GM23338 (cell line): ENCODE data around the gene GET3. TPM values are rescaled to one million over a fixed set of nuclear protein-coding genes. Genes with fewer than 3 reads are reported as not detected.

ENCODE experiments used
- ATAC-seq: fragments of 200-7000 bp; cut with Tn5 transposase; 3 replicates; pipeline ENCODE4 v1.9.1; 2020
- DNase-seq: peaks from one replicate; pipeline ENCODE4 v3.0.0-alpha.2; 2015; ENCODE audit warnings: low spot score
- H2AFZ ChIP-seq: fragments of 200-600 bp; sonication (generic); 2 replicates; pipeline ENCODE4 v1.8.0; 2016; ENCODE audit warnings: antibody characterized with exemption, mild to moderate bottlenecking, moderate library complexity
- H3F3A ChIP-seq: fragments of 200-600 bp; sonication (generic); replicated peaks from 2 replicates; pipeline ENCODE4 v1.8.0; 2017; ENCODE audit warnings: antibody characterized with exemption, mixed run types, low read depth
- H3K27ac ChIP-seq: fragments of 200-600 bp; sonication (generic); 2 replicates; pipeline ENCODE4 v1.6.1; 2016; ENCODE audit warnings: low read depth
- H3K27me3 ChIP-seq: fragments of 200-600 bp; sonication (generic); 2 replicates; pipeline ENCODE4 v1.8.0; 2016; ENCODE audit warnings: mild to moderate bottlenecking, mixed run types, moderate library complexity; ENCODE audit not compliant: insufficient read depth
- H3K36me3 ChIP-seq: fragments of 200-600 bp; sonication (generic); 2 replicates; pipeline ENCODE4 v1.8.0; 2016; ENCODE audit warnings: mild to moderate bottlenecking; ENCODE audit not compliant: insufficient read depth
- H3K4me1 ChIP-seq: fragments of 200-600 bp; sonication (generic); 2 replicates; pipeline ENCODE4 v1.8.0; 2016; ENCODE audit warnings: mild to moderate bottlenecking, moderate library complexity; ENCODE audit not compliant: insufficient read depth
- H3K4me2 ChIP-seq: fragments of 200-600 bp; sonication (generic); 2 replicates; pipeline ENCODE4 v1.7.1; 2017; ENCODE audit warnings: mixed run types
- H3K4me3 ChIP-seq: fragments of 200-600 bp; sonication (generic); 2 replicates; pipeline ENCODE4 v1.6.1; 2016; ENCODE audit warnings: mixed run types
- H3K79me2 ChIP-seq: fragments of 200-600 bp; sonication (generic); replicated peaks from 2 replicates; pipeline ENCODE4 v1.8.0; 2017; ENCODE audit warnings: mild to moderate bottlenecking; ENCODE audit not compliant: insufficient read depth
- H3K9me2 ChIP-seq: fragments of 200-600 bp; sonication (generic); 2 replicates; pipeline ENCODE4 v1.8.0; 2017; ENCODE audit not compliant: insufficient read depth
- H4K20me1 ChIP-seq: fragments of 200-600 bp; sonication (generic); replicated peaks from 2 replicates; pipeline ENCODE4 v1.8.0; 2017; ENCODE audit warnings: mild to moderate bottlenecking; ENCODE audit not compliant: insufficient read depth
- H3K27ac Mint-ChIP-seq: 2 replicates; pipeline ENCODE4 v1.8.0; 2020; ENCODE audit warnings: inconsistent platforms, mild to moderate bottlenecking, moderate library complexity, mixed read lengths
- H3K27me3 Mint-ChIP-seq: 3 replicates; pipeline ENCODE4 v1.8.0; 2022; ENCODE audit warnings: low read depth, mild to moderate bottlenecking, moderate library complexity, mixed read lengths, inconsistent platforms; ENCODE audit not compliant: insufficient read depth, poor library complexity
- H3K36me3 Mint-ChIP-seq: 3 replicates; pipeline ENCODE4 v1.8.0; 2021; ENCODE audit warnings: low read depth, mild to moderate bottlenecking, inconsistent platforms, moderate library complexity, mixed read lengths
- H3K4me1 Mint-ChIP-seq: 3 replicates; pipeline ENCODE4 v1.8.0; 2020; ENCODE audit warnings: mild to moderate bottlenecking, inconsistent platforms, mixed read lengths
- H3K4me3 Mint-ChIP-seq: 3 replicates; pipeline ENCODE4 v1.8.0; 2021; ENCODE audit warnings: moderate library complexity, mild to moderate bottlenecking, inconsistent platforms, mixed read lengths
- H3K9me3 Mint-ChIP-seq: 3 replicates; pipeline ENCODE4 v1.8.0; 2020; ENCODE audit warnings: moderate library complexity, mild to moderate bottlenecking, inconsistent platforms, mixed read lengths
- CREB1 ChIP-seq: fragments of 250-450 bp; sonication (Bioruptor Pico); IDR thresholded peaks from 2 replicates; pipeline ENCODE4 v1.5.0; 2020; ENCODE audit warnings: low read depth, mild to moderate bottlenecking, moderate library complexity
- EZH2 ChIP-seq: fragments of 200-600 bp; sonication (generic); IDR thresholded peaks from one replicate; pipeline ENCODE4 v1.8.0; 2017; ENCODE audit warnings: antibody characterized with exemption, mild to moderate bottlenecking, low read depth; ENCODE audit not compliant: unreplicated experiment
- EZH2phosphoT487 ChIP-seq: fragments of 200-600 bp; sonication (generic); IDR thresholded peaks from one replicate; pipeline ENCODE4 v1.8.1; 2018; ENCODE audit warnings: antibody characterized with exemption; ENCODE audit not compliant: unreplicated experiment
- JUNB ChIP-seq: IDR thresholded peaks from one replicate; pipeline ENCODE4 v1.6.1; 2016; ENCODE audit warnings: antibody characterized with exemption; ENCODE audit not compliant: unreplicated experiment
- NANOG ChIP-seq: IDR thresholded peaks from 2 replicates; pipeline ENCODE4 v1.6.1; 2016; ENCODE audit warnings: antibody characterized with exemption, borderline replicate concordance
- POLR2AphosphoS5 ChIP-seq: IDR thresholded peaks from 2 replicates; pipeline ENCODE4 v1.6.1; 2016; ENCODE audit warnings: antibody characterized with exemption, low read depth
- STAT1 ChIP-seq: IDR thresholded peaks from one replicate; pipeline ENCODE4 v1.6.1; 2016; ENCODE audit warnings: antibody characterized with exemption; ENCODE audit not compliant: unreplicated experiment
- ZNF114 ChIP-seq: fragments of 250-450 bp; sonication (Bioruptor Pico); IDR thresholded peaks from 2 replicates; pipeline ENCODE4 v1.5.0; 2020; ENCODE audit warnings: mild to moderate bottlenecking, moderate library complexity
- ZNF331 ChIP-seq: fragments of 250-450 bp; sonication (Bioruptor Pico); IDR thresholded peaks from 2 replicates; pipeline ENCODE4 v1.5.0; 2020; ENCODE audit warnings: low read depth, mild to moderate bottlenecking, moderate library complexity
- polyA plus RNA-seq: library from polyadenylated mRNA; unstranded; fragments of >200 nt; fragmentation: Nextera tagmentation; extraction: Ambion mirVana; gene quantifications from 2 replicates; pipeline ENCODE4 v1.2.1, GENCODE V29; 2016
- total RNA-seq: library from RNA; depleted of rRNA; stranded (reverse); fragments of >200 nt; shearing (Covaris generic); gene quantifications from 2 replicates; pipeline ENCODE4 v1.2.3, GENCODE V29; 2014
- TF ChIP-seq, protein P1 (sequence below), 2 experiments: fragments of 200-600 bp in 1 of 2; sonication (generic) in 1 of 2; conservative IDR thresholded peaks; 2 replicates each; pipeline versions ENCODE4 v1.5.1 to v1.6.1; 2016 to 2017; ENCODE audit warnings: antibody characterized with exemption in 2 of 2, low read depth in 2 of 2, mild to moderate bottlenecking in 2 of 2, moderate library complexity in 1 of 2
- TF ChIP-seq, protein P2 (sequence below): IDR thresholded peaks from 2 replicates; pipeline ENCODE4 v1.6.1; 2016; ENCODE audit warnings: antibody characterized with exemption
- TF ChIP-seq, protein P3 (sequence below): fragments of 250-450 bp; sonication (Bioruptor Pico); IDR thresholded peaks from 2 replicates; pipeline ENCODE4 v1.5.0; 2020; ENCODE audit warnings: mild to moderate bottlenecking, moderate library complexity
- TF ChIP-seq, protein P4 (sequence below): IDR thresholded peaks from one replicate; pipeline ENCODE4 v1.6.1; 2018; ENCODE audit warnings: antibody characterized with exemption; ENCODE audit not compliant: unreplicated experiment

Gene GET3
- total and polyA plus RNA-seq, 2 experiments from 2014 or later = 90.4 to 109 TPM

DNA sequence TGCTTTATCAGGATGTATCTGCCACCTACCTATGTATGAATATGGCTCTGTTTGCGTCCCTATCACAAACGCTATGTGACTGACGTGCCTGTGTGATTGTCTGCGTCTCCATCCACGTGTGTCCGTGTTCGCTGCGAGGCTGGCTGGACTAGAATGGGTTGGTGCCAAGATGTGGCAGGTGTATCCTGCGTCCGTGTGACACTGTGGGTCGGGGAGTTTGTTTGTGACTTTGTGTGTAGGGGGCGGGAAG, 44.8 kb downstream of the GET3 start:
- TF ChIP-seq, protein P1, sequence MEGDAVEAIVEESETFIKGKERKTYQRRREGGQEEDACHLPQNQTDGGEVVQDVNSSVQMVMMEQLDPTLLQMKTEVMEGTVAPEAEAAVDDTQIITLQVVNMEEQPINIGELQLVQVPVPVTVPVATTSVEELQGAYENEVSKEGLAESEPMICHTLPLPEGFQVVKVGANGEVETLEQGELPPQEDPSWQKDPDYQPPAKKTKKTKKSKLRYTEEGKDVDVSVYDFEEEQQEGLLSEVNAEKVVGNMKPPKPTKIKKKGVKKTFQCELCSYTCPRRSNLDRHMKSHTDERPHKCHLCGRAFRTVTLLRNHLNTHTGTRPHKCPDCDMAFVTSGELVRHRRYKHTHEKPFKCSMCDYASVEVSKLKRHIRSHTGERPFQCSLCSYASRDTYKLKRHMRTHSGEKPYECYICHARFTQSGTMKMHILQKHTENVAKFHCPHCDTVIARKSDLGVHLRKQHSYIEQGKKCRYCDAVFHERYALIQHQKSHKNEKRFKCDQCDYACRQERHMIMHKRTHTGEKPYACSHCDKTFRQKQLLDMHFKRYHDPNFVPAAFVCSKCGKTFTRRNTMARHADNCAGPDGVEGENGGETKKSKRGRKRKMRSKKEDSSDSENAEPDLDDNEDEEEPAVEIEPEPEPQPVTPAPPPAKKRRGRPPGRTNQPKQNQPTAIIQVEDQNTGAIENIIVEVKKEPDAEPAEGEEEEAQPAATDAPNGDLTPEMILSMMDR (conservative IDR thresholded peaks at IDR 0.05; ENCODE audit: low read depth in 2 of 2) = no peak
- TF ChIP-seq, protein P2, sequence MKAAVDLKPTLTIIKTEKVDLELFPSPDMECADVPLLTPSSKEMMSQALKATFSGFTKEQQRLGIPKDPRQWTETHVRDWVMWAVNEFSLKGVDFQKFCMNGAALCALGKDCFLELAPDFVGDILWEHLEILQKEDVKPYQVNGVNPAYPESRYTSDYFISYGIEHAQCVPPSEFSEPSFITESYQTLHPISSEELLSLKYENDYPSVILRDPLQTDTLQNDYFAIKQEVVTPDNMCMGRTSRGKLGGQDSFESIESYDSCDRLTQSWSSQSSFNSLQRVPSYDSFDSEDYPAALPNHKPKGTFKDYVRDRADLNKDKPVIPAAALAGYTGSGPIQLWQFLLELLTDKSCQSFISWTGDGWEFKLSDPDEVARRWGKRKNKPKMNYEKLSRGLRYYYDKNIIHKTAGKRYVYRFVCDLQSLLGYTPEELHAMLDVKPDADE = no peak
- TF ChIP-seq POLR2AphosphoS5 (no peak), ZNF331 (CRISPR knock-in tag) (no peak), NANOG (no peak), STAT1 (no peak), EZH2 (no peak), ZNF114 (CRISPR knock-in tag) (no peak), JUNB (no peak), EZH2phosphoT487 (no peak), CREB1 (CRISPR knock-in tag) (no peak)
- TF ChIP-seq, protein P3, sequence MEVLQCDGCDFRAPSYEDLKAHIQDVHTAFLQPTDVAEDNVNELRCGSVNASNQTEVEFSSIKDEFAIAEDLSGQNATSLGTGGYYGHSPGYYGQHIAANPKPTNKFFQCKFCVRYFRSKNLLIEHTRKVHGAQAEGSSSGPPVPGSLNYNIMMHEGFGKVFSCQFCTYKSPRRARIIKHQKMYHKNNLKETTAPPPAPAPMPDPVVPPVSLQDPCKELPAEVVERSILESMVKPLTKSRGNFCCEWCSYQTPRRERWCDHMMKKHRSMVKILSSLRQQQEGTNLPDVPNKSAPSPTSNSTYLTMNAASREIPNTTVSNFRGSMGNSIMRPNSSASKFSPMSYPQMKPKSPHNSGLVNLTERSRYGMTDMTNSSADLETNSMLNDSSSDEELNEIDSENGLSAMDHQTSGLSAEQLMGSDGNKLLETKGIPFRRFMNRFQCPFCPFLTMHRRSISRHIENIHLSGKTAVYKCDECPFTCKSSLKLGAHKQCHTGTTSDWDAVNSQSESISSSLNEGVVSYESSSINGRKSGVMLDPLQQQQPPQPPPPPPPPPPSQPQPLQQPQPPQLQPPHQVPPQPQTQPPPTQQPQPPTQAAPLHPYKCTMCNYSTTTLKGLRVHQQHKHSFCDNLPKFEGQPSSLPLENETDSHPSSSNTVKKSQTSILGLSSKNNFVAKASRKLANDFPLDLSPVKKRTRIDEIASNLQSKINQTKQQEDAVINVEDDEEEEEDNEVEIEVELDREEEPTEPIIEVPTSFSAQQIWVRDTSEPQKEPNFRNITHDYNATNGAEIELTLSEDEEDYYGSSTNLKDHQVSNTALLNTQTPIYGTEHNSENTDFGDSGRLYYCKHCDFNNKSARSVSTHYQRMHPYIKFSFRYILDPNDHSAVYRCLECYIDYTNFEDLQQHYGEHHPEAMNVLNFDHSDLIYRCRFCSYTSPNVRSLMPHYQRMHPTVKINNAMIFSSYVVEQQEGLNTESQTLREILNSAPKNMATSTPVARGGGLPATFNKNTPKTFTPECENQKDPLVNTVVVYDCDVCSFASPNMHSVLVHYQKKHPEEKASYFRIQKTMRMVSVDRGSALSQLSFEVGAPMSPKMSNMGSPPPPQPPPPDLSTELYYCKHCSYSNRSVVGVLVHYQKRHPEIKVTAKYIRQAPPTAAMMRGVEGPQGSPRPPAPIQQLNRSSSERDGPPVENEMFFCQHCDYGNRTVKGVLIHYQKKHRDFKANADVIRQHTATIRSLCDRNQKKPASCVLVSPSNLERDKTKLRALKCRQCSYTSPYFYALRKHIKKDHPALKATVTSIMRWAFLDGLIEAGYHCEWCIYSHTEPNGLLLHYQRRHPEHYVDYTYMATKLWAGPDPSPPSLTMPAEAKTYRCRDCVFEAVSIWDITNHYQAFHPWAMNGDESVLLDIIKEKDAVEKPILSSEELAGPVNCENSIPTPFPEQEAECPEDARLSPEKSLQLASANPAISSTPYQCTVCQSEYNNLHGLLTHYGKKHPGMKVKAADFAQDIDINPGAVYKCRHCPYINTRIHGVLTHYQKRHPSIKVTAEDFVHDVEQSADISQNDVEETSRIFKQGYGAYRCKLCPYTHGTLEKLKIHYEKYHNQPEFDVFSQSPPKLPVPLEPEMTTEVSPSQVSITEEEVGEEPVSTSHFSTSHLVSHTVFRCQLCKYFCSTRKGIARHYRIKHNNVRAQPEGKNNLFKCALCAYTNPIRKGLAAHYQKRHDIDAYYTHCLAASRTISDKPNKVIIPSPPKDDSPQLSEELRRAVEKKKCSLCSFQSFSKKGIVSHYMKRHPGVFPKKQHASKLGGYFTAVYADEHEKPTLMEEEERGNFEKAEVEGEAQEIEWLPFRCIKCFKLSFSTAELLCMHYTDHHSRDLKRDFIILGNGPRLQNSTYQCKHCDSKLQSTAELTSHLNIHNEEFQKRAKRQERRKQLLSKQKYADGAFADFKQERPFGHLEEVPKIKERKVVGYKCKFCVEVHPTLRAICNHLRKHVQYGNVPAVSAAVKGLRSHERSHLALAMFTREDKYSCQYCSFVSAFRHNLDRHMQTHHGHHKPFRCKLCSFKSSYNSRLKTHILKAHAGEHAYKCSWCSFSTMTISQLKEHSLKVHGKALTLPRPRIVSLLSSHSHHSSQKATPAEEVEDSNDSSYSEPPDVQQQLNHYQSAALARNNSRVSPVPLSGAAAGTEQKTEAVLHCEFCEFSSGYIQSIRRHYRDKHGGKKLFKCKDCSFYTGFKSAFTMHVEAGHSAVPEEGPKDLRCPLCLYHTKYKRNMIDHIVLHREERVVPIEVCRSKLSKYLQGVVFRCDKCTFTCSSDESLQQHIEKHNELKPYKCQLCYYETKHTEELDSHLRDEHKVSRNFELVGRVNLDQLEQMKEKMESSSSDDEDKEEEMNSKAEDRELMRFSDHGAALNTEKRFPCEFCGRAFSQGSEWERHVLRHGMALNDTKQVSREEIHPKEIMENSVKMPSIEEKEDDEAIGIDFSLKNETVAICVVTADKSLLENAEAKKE = no peak
- TF ChIP-seq, protein P4, sequence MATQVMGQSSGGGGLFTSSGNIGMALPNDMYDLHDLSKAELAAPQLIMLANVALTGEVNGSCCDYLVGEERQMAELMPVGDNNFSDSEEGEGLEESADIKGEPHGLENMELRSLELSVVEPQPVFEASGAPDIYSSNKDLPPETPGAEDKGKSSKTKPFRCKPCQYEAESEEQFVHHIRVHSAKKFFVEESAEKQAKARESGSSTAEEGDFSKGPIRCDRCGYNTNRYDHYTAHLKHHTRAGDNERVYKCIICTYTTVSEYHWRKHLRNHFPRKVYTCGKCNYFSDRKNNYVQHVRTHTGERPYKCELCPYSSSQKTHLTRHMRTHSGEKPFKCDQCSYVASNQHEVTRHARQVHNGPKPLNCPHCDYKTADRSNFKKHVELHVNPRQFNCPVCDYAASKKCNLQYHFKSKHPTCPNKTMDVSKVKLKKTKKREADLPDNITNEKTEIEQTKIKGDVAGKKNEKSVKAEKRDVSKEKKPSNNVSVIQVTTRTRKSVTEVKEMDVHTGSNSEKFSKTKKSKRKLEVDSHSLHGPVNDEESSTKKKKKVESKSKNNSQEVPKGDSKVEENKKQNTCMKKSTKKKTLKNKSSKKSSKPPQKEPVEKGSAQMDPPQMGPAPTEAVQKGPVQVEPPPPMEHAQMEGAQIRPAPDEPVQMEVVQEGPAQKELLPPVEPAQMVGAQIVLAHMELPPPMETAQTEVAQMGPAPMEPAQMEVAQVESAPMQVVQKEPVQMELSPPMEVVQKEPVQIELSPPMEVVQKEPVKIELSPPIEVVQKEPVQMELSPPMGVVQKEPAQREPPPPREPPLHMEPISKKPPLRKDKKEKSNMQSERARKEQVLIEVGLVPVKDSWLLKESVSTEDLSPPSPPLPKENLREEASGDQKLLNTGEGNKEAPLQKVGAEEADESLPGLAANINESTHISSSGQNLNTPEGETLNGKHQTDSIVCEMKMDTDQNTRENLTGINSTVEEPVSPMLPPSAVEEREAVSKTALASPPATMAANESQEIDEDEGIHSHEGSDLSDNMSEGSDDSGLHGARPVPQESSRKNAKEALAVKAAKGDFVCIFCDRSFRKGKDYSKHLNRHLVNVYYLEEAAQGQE = no peak
- peaks cover 31% of the 10 kb centered on the region for H3F3A ChIP-seq
- H3K4me3 ChIP-seq = peak overlapping the region; percentile 68
- peaks cover 22% of the 10 kb centered on the region for H3K4me1 ChIP-seq
- Mint-ChIP-seq H3K9me3 (no peaks in the 10 kb centered on the region), H3K4me3 (peak overlapping the region; percentile 68), H3K36me3 (no peaks in the 10 kb centered on the region), H3K27me3 (peaks cover 9% of the 10 kb centered on the region), H3K27ac (no peak overlapping the region; the same call in 1 of the 2 replicates), H3K4me1 (peaks cover 23% of the 10 kb centered on the region)
- no peaks in the 10 kb centered on the region for H3K27me3 ChIP-seq
- ATAC-seq (no peak), DNase-seq (no peak)
- H4K20me1 ChIP-seq = no peaks in the 10 kb centered on the region
- no peak overlapping the region for H2AFZ ChIP-seq
- H3K79me2 ChIP-seq = no peaks in the 10 kb centered on the region
- H3K4me2 ChIP-seq = peak overlapping the region; percentile 86
- no peak overlapping the region for H3K27ac ChIP-seq
- no peaks in the 10 kb centered on the region for H3K36me3 ChIP-seq
- H3K9me2 ChIP-seq = no peaks in the 10 kb centered on the region
